GM18520 (cell line): ENCODE results near the gene TMEM19.
A peak's percentile ranks its signal among the peaks of the same experiment; 100 is the strongest.
"Not testable (repeated sequence)": the region's sequence is repeated elsewhere in the genome, so short reads cannot be mapped to it uniquely, and the experiment has no call there.

Source experiments
- ATAC-seq: cut with Tn5 transposase; IDR thresholded peaks from one replicate; pipeline ENCODE4 v1.9.1; 2021; ENCODE audit not compliant: unreplicated experiment

TMEM19 gene

DNA sequence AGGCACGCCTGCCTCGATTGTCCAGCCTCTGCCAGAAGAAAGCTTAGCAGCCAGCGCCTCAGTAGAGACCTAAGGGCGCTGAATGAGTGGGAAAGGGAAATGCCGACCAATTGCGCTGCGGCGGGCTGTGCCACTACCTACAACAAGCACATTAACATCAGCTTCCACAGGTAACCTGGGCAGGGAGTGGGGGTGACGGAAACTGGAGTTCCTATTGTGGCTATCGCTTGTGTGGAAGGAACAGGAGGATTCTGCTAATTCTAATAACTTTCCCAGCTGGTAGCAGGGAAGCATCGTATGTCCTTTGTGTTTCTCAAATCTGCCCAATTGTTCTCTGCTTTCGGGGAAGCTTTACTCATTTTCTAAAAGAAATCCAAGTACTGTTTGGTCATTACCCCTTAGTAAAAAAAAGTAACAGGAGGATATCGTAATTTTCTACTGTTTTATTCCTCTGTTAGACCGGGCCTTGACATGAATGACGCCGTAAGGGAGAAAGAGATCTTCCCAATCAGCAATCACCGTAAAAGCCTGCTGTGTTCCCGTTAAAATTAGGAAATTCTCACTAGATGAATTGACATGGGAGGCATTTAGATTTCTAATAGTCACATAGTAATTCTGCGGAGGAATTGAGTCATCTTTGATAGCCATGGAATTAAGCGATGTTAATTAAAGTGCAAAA is 21.3 kb upstream of the TMEM19 start:
- peak; percentile 0 for ATAC-seq

- ATAC-seq: no peak
These were observed 20.8 kb upstream of the TMEM19 start for GRCh38 chr12:71665090-71665463.

DNA sequence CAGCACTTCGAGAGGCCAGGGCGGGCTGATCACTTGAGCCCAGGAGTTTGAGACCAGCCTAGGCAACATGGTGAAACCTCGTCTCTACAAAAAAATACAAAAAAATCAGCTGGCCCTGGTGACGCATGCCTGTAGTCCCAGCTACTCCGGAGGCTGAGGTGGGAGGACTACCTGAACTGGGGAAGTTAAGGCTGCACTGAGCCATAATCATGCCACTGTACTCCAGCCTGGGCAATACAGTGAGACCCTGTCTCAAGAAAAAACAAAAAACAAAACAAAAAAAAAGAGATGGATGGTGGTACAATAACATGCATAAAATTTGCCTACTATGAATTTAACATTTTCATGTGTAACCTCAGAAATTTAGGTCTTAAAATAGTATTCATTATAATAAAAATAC is 19.6 kb upstream of the TMEM19 start:
- ATAC-seq: no peak

DNA sequence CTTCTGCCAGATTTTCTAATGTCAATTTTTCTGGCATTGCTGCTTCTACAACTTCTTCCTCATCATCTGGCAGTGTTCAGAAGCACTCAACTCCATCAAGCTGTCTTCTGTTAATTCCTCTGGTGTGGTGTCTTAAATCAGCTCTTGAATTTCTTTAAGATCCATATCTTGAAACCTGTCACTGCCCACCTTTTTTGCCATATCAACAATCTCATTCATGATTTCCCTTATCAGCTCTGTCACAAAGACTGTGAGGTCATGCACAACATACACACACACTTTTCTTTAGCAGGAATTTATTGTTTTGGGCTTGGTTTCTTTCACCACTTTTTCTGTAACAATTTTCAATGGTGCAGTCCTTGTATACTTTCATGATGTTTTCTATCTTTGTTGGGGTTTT is 14.6 kb upstream of the TMEM19 start:
- no peak for ATAC-seq

GRCh38 chr12:71671816-71672215 is 14.1 kb upstream of the TMEM19 start:
- no peak for ATAC-seq

- ATAC-seq: no peak
These were observed 3.4 kb upstream of the TMEM19 start for GRCh38 chr12:71682466-71682865.

- no peak for ATAC-seq
These were observed 2.2 kb upstream of the TMEM19 start for GRCh38 chr12:71683633-71684032.

GRCh38 chr12:71684081-71684480 is 1.8 kb upstream of the TMEM19 start:
- ATAC-seq: no peak

DNA sequence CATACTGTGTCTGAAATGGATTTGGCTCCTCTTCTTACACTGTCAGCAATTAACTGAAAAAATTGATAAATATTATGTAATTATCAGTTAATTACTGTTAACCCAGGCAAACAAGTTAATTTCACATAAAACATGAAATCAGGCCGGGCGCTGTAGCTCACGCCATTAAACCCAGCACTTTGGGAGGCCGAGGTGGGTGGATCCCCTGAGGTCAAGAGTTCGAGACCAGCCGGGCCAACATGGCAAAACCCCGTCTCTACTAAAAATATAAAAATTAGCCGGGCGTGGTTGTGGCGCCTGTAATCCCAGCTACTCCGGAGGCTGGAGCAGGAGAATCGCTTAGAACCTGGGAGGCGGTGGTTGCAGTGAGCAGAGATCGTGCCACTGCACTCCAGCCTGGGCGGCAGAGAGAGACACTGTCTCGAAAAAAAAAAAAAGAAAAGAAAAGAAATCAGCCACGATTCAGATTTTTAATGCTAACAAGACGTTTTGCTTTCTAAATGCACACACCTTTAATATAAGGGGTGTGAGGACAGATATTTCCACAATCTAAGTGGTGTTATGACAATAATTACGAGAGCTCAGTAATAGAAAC is 473 bp upstream of the TMEM19 start:
- no peak for ATAC-seq

DNA sequence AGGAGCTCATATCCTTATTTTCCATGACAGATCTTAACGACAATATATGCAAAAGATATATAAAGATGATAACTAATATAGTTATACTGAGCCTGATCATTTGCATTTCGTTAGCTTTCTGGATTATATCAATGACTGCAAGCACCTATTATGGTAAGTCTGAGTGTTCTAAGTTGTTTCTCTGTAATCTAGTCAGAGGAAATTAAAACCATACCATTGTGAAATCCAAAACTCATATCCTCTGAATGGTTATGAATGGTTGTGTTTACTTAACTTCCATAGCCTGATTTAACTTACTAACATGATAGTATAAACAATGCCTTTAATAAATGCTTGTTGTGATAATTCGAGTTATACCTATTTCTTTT is 760 bp downstream of the TMEM19 start:
- no peak for ATAC-seq

DNA sequence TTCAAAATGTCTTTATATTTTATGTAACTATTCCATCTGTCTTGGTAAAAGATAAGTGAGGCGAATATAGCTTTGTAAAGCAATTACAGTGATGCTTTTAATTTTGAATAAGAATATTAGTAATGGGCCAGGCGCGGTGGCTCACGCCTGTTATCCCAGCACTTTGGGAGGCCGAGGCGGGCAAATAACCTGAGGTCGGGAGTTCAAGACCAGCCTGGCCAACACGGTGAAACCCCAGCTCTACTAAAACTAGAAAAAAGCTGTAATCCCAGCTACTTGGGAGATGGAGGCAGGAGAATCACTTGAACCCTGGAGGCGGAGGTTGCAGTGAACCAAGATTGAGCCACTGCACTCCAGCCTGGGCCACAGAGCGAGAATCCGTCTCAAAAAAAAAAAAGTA is 1.3 kb downstream of the TMEM19 start:
- ATAC-seq: not testable (repeated sequence)

- ATAC-seq: no peak
These were observed 3.2 kb downstream of the TMEM19 start for GRCh38 chr12:71688961-71689570.

DNA sequence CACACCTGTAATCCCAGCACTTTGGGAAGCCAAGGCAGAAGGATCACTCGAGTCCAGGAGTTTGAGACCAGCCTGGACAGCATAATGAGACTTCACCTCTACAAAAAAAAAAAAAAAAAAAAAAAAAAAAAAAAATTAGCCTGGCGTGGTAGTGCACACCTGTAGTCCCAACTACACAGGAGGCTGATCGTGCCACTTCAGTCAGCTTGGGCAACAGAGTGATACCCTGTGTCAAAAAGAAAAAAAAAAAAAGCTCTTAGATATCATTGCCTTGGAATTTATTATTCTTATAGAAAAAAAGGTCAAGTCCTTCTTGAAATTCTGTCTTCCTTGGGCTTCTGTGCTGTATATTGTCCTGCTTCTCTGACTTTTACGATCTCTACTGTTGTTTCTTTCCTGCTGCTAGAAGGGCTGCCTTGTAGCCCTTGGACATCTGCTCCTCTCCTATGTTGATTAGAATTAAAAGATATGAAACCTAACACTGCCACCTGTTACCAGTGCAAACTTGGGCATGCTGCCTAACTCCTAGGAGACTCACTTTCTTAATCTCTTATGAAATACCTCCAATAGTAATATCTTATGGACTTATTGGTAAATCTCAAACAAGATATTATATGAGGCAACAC is 5.7 kb downstream of the TMEM19 start:
- ATAC-seq: no peak

- ATAC-seq: no peak
These were observed 7.2 kb downstream of the TMEM19 start for GRCh38 chr12:71693126-71693525.

DNA sequence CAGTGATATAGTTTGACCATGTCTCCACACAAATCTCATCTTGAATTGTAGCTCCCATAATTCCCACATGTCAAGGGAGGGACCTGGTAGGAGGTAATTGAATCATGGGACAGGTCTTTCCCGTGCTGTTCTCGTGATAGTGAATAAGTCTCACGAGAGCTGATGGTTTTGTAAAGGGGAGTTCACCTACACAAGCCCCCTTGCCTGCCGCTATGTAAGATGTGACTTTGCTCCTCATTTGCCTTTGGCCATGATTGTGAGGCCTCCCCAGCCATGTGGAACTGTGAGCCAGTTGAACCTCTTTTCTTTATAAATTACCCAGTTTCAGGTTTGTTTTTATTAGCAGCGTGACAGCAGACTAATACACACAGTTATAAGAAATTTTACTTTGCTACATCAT is 7.8 kb downstream of the TMEM19 start:
- ATAC-seq: peak; percentile 4

- ATAC-seq: peak; percentile 89
These were observed 8.4 kb downstream of the TMEM19 start for GRCh38 chr12:71694099-71694820.

- no peak for ATAC-seq
These were observed 9.9 kb downstream of the TMEM19 start for GRCh38 chr12:71695782-71696181.

DNA sequence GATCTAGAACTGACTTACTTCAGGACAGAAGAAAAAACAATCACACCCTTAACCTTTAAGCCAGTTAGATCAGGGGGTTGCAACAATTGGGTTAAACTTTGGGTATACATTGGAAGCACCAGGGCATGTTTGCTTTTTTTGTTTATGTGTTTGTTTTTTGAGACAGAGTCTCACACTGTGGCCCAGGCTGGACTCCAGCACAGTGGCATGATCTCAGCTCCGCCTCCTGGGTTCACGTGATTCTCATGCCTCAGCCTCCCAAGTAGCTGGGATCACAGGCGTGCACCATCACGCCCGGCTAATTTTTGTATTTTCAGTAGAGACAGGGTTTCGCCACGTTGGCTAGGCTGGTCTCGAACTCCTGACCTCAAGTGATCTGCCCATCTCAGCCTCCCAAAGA is 16.3 kb downstream of the TMEM19 start:
- not testable (repeated sequence) for ATAC-seq

- ATAC-seq: no peak
These were observed 16.7 kb downstream of the TMEM19 start for GRCh38 chr12:71702590-71702989.

- ATAC-seq: no peak
These were observed 17.3 kb downstream of the TMEM19 start for GRCh38 chr12:71703206-71703605.

DNA sequence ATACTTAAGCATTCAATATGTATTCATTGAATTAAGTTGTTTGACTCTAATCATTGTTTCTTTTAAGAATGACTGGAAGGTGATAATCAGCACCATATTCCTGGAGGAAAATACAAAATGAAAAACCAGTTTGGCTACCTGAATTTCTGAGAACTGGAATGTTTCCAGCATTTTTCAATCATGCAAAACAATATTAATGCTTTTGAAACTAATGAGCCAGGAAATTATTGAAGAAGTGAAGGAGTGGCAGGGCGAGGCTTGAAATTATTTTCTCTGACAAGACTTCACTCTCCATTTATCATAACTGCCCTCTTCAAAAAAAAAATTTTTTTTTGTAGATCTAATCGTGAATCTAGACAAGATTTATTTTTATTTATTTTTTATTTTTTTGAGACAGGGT is 19.0 kb downstream of the TMEM19 start:
- no peak for ATAC-seq

- ATAC-seq: no peak
These were observed 22.8 kb downstream of the TMEM19 start for GRCh38 chr12:71708658-71709057.
